ENCODE measurements around the gene RHPN2.
A peak's percentile ranks its signal among the peaks of the same experiment; 100 is the strongest.

DNA sequence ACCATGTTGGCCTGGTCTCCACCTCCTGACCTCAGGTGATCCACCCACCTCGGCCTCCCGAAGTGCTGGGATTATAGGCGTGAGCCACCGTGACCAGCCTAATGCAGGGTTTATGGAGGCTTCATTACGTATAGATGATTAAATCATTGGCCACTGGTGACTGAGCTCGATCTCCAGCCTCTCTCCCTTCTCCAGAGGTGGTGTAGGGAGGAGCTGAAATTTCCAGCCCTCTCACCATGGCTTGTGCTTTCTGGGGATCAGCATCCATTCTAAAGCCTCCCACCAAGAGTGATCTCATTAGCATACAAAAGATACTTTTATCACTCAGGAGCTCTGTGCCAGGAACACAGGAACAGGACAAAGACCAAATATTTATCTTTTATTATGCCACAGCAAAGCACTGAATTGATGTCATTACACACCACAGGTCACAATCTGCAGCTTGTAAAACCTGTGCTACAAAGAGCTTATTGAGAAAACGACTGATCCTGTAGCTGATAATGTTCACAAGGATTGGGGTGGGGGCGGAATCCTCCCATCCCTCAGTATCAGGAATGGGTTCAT is 32.4 kb downstream of the RHPN2 start:
- TF ChIP-seq, protein P1, sequence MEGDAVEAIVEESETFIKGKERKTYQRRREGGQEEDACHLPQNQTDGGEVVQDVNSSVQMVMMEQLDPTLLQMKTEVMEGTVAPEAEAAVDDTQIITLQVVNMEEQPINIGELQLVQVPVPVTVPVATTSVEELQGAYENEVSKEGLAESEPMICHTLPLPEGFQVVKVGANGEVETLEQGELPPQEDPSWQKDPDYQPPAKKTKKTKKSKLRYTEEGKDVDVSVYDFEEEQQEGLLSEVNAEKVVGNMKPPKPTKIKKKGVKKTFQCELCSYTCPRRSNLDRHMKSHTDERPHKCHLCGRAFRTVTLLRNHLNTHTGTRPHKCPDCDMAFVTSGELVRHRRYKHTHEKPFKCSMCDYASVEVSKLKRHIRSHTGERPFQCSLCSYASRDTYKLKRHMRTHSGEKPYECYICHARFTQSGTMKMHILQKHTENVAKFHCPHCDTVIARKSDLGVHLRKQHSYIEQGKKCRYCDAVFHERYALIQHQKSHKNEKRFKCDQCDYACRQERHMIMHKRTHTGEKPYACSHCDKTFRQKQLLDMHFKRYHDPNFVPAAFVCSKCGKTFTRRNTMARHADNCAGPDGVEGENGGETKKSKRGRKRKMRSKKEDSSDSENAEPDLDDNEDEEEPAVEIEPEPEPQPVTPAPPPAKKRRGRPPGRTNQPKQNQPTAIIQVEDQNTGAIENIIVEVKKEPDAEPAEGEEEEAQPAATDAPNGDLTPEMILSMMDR (conservative IDR thresholded peaks at IDR 0.05; ENCODE audit: low read depth in 2 of 2): no peak
- TF ChIP-seq, protein P2, sequence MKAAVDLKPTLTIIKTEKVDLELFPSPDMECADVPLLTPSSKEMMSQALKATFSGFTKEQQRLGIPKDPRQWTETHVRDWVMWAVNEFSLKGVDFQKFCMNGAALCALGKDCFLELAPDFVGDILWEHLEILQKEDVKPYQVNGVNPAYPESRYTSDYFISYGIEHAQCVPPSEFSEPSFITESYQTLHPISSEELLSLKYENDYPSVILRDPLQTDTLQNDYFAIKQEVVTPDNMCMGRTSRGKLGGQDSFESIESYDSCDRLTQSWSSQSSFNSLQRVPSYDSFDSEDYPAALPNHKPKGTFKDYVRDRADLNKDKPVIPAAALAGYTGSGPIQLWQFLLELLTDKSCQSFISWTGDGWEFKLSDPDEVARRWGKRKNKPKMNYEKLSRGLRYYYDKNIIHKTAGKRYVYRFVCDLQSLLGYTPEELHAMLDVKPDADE (IDR thresholded peaks at IDR 0.05): no peak
- TF ChIP-seq POLR2AphosphoS5 (IDR thresholded peaks at IDR 0.05; ENCODE audit: low read depth) (no peak), EZH2 (IDR thresholded peaks at IDR 0.05; ENCODE audit: low read depth, unreplicated experiment) (no peak), NANOG (IDR thresholded peaks at IDR 0.05; ENCODE audit: borderline replicate concordance) (peak; percentile 31; the same call in 1 of the 2 replicates), JUNB (IDR thresholded peaks at IDR 0.05; ENCODE audit: unreplicated experiment) (no peak), STAT1 (IDR thresholded peaks at IDR 0.05; ENCODE audit: unreplicated experiment) (no peak), ZNF331 (CRISPR knock-in tag; IDR thresholded peaks at IDR 0.05; ENCODE audit: low read depth) (no peak), EZH2phosphoT487 (IDR thresholded peaks at IDR 0.05; ENCODE audit: unreplicated experiment) (no peak), ZNF114 (CRISPR knock-in tag; IDR thresholded peaks at IDR 0.05) (no peak), CREB1 (CRISPR knock-in tag; IDR thresholded peaks at IDR 0.05; ENCODE audit: low read depth) (no peak)
- TF ChIP-seq, protein P3, sequence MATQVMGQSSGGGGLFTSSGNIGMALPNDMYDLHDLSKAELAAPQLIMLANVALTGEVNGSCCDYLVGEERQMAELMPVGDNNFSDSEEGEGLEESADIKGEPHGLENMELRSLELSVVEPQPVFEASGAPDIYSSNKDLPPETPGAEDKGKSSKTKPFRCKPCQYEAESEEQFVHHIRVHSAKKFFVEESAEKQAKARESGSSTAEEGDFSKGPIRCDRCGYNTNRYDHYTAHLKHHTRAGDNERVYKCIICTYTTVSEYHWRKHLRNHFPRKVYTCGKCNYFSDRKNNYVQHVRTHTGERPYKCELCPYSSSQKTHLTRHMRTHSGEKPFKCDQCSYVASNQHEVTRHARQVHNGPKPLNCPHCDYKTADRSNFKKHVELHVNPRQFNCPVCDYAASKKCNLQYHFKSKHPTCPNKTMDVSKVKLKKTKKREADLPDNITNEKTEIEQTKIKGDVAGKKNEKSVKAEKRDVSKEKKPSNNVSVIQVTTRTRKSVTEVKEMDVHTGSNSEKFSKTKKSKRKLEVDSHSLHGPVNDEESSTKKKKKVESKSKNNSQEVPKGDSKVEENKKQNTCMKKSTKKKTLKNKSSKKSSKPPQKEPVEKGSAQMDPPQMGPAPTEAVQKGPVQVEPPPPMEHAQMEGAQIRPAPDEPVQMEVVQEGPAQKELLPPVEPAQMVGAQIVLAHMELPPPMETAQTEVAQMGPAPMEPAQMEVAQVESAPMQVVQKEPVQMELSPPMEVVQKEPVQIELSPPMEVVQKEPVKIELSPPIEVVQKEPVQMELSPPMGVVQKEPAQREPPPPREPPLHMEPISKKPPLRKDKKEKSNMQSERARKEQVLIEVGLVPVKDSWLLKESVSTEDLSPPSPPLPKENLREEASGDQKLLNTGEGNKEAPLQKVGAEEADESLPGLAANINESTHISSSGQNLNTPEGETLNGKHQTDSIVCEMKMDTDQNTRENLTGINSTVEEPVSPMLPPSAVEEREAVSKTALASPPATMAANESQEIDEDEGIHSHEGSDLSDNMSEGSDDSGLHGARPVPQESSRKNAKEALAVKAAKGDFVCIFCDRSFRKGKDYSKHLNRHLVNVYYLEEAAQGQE (IDR thresholded peaks at IDR 0.05; ENCODE audit: unreplicated experiment): no peak
- TF ChIP-seq, protein P4, sequence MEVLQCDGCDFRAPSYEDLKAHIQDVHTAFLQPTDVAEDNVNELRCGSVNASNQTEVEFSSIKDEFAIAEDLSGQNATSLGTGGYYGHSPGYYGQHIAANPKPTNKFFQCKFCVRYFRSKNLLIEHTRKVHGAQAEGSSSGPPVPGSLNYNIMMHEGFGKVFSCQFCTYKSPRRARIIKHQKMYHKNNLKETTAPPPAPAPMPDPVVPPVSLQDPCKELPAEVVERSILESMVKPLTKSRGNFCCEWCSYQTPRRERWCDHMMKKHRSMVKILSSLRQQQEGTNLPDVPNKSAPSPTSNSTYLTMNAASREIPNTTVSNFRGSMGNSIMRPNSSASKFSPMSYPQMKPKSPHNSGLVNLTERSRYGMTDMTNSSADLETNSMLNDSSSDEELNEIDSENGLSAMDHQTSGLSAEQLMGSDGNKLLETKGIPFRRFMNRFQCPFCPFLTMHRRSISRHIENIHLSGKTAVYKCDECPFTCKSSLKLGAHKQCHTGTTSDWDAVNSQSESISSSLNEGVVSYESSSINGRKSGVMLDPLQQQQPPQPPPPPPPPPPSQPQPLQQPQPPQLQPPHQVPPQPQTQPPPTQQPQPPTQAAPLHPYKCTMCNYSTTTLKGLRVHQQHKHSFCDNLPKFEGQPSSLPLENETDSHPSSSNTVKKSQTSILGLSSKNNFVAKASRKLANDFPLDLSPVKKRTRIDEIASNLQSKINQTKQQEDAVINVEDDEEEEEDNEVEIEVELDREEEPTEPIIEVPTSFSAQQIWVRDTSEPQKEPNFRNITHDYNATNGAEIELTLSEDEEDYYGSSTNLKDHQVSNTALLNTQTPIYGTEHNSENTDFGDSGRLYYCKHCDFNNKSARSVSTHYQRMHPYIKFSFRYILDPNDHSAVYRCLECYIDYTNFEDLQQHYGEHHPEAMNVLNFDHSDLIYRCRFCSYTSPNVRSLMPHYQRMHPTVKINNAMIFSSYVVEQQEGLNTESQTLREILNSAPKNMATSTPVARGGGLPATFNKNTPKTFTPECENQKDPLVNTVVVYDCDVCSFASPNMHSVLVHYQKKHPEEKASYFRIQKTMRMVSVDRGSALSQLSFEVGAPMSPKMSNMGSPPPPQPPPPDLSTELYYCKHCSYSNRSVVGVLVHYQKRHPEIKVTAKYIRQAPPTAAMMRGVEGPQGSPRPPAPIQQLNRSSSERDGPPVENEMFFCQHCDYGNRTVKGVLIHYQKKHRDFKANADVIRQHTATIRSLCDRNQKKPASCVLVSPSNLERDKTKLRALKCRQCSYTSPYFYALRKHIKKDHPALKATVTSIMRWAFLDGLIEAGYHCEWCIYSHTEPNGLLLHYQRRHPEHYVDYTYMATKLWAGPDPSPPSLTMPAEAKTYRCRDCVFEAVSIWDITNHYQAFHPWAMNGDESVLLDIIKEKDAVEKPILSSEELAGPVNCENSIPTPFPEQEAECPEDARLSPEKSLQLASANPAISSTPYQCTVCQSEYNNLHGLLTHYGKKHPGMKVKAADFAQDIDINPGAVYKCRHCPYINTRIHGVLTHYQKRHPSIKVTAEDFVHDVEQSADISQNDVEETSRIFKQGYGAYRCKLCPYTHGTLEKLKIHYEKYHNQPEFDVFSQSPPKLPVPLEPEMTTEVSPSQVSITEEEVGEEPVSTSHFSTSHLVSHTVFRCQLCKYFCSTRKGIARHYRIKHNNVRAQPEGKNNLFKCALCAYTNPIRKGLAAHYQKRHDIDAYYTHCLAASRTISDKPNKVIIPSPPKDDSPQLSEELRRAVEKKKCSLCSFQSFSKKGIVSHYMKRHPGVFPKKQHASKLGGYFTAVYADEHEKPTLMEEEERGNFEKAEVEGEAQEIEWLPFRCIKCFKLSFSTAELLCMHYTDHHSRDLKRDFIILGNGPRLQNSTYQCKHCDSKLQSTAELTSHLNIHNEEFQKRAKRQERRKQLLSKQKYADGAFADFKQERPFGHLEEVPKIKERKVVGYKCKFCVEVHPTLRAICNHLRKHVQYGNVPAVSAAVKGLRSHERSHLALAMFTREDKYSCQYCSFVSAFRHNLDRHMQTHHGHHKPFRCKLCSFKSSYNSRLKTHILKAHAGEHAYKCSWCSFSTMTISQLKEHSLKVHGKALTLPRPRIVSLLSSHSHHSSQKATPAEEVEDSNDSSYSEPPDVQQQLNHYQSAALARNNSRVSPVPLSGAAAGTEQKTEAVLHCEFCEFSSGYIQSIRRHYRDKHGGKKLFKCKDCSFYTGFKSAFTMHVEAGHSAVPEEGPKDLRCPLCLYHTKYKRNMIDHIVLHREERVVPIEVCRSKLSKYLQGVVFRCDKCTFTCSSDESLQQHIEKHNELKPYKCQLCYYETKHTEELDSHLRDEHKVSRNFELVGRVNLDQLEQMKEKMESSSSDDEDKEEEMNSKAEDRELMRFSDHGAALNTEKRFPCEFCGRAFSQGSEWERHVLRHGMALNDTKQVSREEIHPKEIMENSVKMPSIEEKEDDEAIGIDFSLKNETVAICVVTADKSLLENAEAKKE (CRISPR knock-in tag; IDR thresholded peaks at IDR 0.05): 0 out of 2 replicates have a peak, but pooled peaks have one; percentile 38
